ENCODE measurements around the gene SNX25. TPM values are rescaled to one million over a fixed set of nuclear protein-coding genes. Genes with fewer than 3 reads are reported as not detected.
"Not testable (repeated sequence)": the region's sequence is repeated elsewhere in the genome, so short reads cannot be mapped to it uniquely, and the experiment has no call there.

Gene SNX25
- total RNA-seq, 4 donors from 2014 or later, result 19.9 to 23.8 (median 21.5) TPM

DNA sequence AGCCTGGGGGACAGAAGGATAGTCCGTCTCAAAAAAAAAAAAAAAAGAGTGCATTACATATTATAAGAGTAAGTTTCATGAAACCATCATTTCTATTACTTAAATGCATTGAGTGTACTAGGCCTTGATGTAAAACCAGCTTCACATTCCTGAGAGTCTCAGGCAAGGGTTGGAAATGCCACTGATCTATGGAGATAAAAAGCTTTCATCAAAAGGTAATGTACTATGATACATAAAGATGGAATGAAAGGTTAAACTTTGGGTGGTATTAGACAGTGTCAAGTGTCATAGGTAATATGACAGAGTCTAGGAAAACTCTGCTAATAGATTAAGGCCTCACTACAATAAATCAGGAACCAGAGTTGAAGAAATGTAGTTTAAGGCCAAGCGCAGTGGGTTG is 13.0 kb upstream of the SNX25 start:
- no peak for TF ChIP-seq EP300 (IDR thresholded peaks at IDR 0.05)
- TF ChIP-seq, protein P1, sequence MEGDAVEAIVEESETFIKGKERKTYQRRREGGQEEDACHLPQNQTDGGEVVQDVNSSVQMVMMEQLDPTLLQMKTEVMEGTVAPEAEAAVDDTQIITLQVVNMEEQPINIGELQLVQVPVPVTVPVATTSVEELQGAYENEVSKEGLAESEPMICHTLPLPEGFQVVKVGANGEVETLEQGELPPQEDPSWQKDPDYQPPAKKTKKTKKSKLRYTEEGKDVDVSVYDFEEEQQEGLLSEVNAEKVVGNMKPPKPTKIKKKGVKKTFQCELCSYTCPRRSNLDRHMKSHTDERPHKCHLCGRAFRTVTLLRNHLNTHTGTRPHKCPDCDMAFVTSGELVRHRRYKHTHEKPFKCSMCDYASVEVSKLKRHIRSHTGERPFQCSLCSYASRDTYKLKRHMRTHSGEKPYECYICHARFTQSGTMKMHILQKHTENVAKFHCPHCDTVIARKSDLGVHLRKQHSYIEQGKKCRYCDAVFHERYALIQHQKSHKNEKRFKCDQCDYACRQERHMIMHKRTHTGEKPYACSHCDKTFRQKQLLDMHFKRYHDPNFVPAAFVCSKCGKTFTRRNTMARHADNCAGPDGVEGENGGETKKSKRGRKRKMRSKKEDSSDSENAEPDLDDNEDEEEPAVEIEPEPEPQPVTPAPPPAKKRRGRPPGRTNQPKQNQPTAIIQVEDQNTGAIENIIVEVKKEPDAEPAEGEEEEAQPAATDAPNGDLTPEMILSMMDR (IDR thresholded peaks at IDR 0.05), result no peak
- no peak for TF ChIP-seq POLR2A (IDR thresholded peaks at IDR 0.05; ENCODE audit: low read depth)
- TF ChIP-seq POLR2AphosphoS5 (IDR thresholded peaks at IDR 0.05), result no peak
- no peak overlapping the region for H3K4me3 ChIP-seq
- WGBS, result 93% methylated on average over 2 of the region's 2 CpGs
- no peaks in the 10 kb centered on the region for H3K9me3 ChIP-seq
- no peak overlapping the region for H3K27ac ChIP-seq (replicated peaks in 1 of 4)
- no peak for DNase-seq (ENCODE audit: extremely low spot score)
- intact Hi-C loops (cut with DNase I), result no loop called here
- H3K36me3 ChIP-seq, result peaks cover 0 to 5% (median 4%) of the 10 kb centered on the region in 4 donors
- no peaks in the 10 kb centered on the region for H3K27me3 ChIP-seq
- peaks cover 0 to 12% (median under 1%) of the 10 kb centered on the region in 4 donors for H3K4me1 ChIP-seq

DNA sequence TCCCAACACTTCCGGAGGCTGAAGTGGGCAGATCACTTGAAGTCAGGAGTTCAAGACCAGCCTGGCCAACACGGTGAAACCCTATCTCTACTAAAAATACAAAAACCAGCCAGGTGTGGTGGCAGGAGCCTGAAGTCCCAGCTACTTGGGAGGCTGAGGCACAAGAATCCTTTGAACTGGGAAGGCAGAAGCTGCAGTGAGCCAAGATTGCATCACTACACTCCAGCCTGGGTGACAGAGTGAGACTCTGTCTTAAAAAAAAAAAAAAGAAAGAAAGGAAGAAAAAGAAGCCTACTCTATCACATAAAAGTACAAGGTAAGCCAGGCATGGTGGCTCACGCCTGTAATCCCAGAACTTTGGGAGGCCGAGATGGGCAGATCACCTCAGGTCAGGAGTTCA is 11.2 kb upstream of the SNX25 start:
- DNase-seq (ENCODE audit: extremely low spot score); intact Hi-C loops (cut with DNase I); H3K4me3 ChIP-seq; H3K27ac ChIP-seq (replicated peaks in 1 of 4); H3K27me3 ChIP-seq; H3K36me3 ChIP-seq; H3K9me3 ChIP-seq: not testable (repeated sequence)
- WGBS, result 92% methylated on average over 4 of the region's 4 CpGs
- peaks cover 7 to 20% (median 16%) of the 10 kb centered on the region in 4 donors for H3K4me1 ChIP-seq

DNA sequence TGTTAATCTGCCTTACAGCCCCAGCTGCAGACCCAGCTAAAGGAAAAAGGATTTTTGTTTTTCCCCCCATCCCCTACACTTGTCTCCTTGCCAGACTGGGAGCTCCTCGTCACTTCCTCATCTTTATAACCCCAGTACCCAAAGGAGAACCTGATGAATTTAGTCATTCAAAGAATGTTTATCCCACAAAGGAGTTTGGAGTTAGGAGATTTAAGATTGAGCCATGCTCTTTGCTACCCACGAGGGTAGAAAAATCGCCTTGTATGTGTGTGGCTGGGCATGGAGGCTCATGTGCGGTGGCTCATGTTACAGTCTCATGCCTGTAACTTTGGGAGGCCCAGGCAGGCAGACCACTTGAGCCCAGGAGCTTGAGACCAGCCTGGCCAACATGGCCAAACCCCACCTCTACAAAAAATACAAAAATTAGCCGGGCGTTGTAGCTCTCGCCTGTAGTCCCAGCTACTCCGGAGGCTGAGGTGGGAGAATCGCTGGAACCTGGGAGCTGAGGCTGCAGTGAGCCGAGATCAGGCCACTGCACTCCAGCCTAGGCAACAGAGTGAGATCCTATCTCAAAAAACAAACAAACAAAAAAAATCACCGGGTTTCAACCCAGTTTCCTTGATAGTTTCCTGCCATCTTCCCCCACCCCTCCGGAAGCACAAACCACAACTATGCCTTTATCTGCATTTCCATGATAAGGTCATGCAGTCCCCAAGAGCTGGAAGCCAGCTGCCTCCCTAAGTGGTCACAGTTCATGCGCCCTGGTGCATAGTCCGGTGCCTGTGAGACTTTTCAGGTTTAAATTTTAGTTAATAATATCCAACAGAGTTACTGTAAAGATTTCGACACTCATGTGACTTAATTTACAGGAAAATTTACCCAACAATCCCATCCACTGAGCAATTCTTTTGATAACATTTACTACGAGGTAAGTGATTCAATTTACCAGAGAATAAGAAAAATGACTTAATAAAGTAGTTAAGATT is 7.1 kb upstream of the SNX25 start:
- Histone ChIP-seq H3K4me3 (peak overlapping the region in 2 of 4 donors; percentile 89 to 91), H3K36me3 (peaks cover 0 to 5% (median 2%) of the 10 kb centered on the region in 4 donors), H3K4me1 (peaks cover 15 to 37% (median 28%) of the 10 kb centered on the region in 4 donors), H3K27ac (replicated peaks in 1 of 4) (peak overlapping the region; percentile 98 to 99 (median 99)), H3K9me3 (no peaks in the 10 kb centered on the region), H3K27me3 (no peaks in the 10 kb centered on the region)
- TF ChIP-seq POLR2A (IDR thresholded peaks at IDR 0.05; ENCODE audit: low read depth), result no peak
- TF ChIP-seq EP300 (IDR thresholded peaks at IDR 0.05), result no peak
- TF ChIP-seq, protein P1 (IDR thresholded peaks at IDR 0.05), result no peak
- TF ChIP-seq POLR2AphosphoS5 (IDR thresholded peaks at IDR 0.05), result no peak
- intact Hi-C loops (cut with DNase I), result loop anchor here (5.0 kb wide), 1 partner anchor 195 kb away; the partner anchor contains the start of genes ANKRD37 and LRP2BP
- 70% methylated on average over 16 of the region's 16 CpGs for WGBS
- no peak for DNase-seq (ENCODE audit: extremely low spot score)

- H3K27ac ChIP-seq (replicated peaks in 1 of 4), result peak overlapping the region; percentile 98 to 99 (median 99)
- no peak for TF ChIP-seq POLR2A (IDR thresholded peaks at IDR 0.05; ENCODE audit: low read depth)
- no peak for TF ChIP-seq POLR2AphosphoS5 (IDR thresholded peaks at IDR 0.05)
- TF ChIP-seq EP300 (IDR thresholded peaks at IDR 0.05), result no peak
- TF ChIP-seq, protein P1 (IDR thresholded peaks at IDR 0.05), result no peak
- peaks cover 0 to 5% (median 2%) of the 10 kb centered on the region in 4 donors for H3K36me3 ChIP-seq
- no peak for DNase-seq (ENCODE audit: extremely low spot score)
- intact Hi-C loops (cut with DNase I), result loop anchor here (5.0 kb wide), 1 partner anchor 194 kb away; the partner anchor contains the start of genes ANKRD37 and LRP2BP
- peaks cover 15 to 37% (median 28%) of the 10 kb centered on the region in 4 donors for H3K4me1 ChIP-seq
- WGBS, result 62% methylated on average over 8 of the region's 8 CpGs
- H3K9me3 ChIP-seq, result no peaks in the 10 kb centered on the region
- H3K27me3 ChIP-seq, result no peaks in the 10 kb centered on the region
- peak overlapping the region; percentile 79 to 91 (median 88) for H3K4me3 ChIP-seq
These were observed 6.4 kb upstream of the SNX25 start for GRCh38 chr4:185202984-185203485.

Data from esophagus muscularis mucosa (tissue), 4 donors.